Esophagus squamous epithelium (tissue), 5 donors: ENCODE measurements around the gene RC3H2. TPM values are rescaled to one million over a fixed set of nuclear protein-coding genes. Genes with fewer than 3 reads are reported as not detected.
"Not testable (repeated sequence)": the region's sequence is repeated elsewhere in the genome, so short reads cannot be mapped to it uniquely, and the experiment has no call there.

ENCODE experiments used
- DNase-seq: peaks from one replicate; lab custom pipeline; 2025; lab: John Stamatoyannopoulos, UW
- H3K27ac ChIP-seq, 4 donors: fragments of 200-600 bp; sonication (generic); one replicate each; pipeline ENCODE4 v1.5.1; 2016 to 2019; ENCODE audit warnings: mild to moderate bottlenecking in 1 of 4
- H3K27me3 ChIP-seq, 4 donors: fragments of 200-600 bp; sonication (generic); 1 replicate in 3 of 4; 2 replicates in 1 of 4; pipeline versions ENCODE4 v1.5.1 to v1.6.0; 2017 to 2021; ENCODE audit warnings: antibody characterized with exemption in 1 of 4
- H3K36me3 ChIP-seq, 3 donors: fragments of 200-600 bp; sonication (generic); one replicate each; pipeline ENCODE4 v1.5.1; 2016 to 2019
- H3K4me1 ChIP-seq, 3 donors: fragments of 200-600 bp; sonication (generic); one replicate each; pipeline ENCODE4 v1.5.1; 2017 to 2019
- H3K4me3 ChIP-seq, 4 donors: fragments of 200-600 bp; sonication (generic); 1 replicate in 3 of 4; 2 replicates in 1 of 4; pipeline ENCODE4 v1.5.1; 2016 to 2019; ENCODE audit warnings: mild to moderate bottlenecking in 2 of 4, moderate library complexity in 1 of 4
- H3K9me3 ChIP-seq, 3 donors: fragments of 200-600 bp; sonication (generic); one replicate each; pipeline ENCODE4 v1.5.1; 2016 to 2019
- POLR2A ChIP-seq, 4 donors: fragments of 450-650 bp; IDR thresholded peaks; one replicate each; pipeline ENCODE4 v1.6.1; 2017; ENCODE audit warnings: antibody characterized with exemption in 4 of 4, mild to moderate bottlenecking in 4 of 4, moderate library complexity in 3 of 4
- WGBS, 2 donors: methylation state at CpG; one replicate each; pipeline ENCODE4 v1.1.5; 2018; 5-methylcytosine and 5-hydroxymethylcytosine counted together
- intact Hi-C: fragments of 100-400 bp; cut with DNase I; formaldehyde crosslinking; loops from one replicate; pipeline ENCODE4 v1.15.0; 2022
- total RNA-seq, 4 donors: library from RNA; depleted of rRNA; stranded (reverse); fragments of >200 nt; gene quantifications; one replicate each; pipeline ENCODE4 v1.1.0, GENCODE V29; 2016
- TF ChIP-seq, protein P1 (sequence below), 6 experiments: fragments of 450-650 bp in 4 of 6; fragments of 200-600 bp in 2 of 6; sonication (generic) in 2 of 6; IDR thresholded peaks; one replicate each; pipeline ENCODE4 v1.5.1; 2016 to 2019; ENCODE audit warnings: antibody characterized with exemption in 6 of 6, mild to moderate bottlenecking in 4 of 6, moderate library complexity in 4 of 6
- donor health status: DM: yes; HTN: yes; CAD: no.

The RC3H2 gene
- total RNA-seq, 4 donors from 2014 or later: 24.6 to 46.3 (median 30.2) TPM

DNA sequence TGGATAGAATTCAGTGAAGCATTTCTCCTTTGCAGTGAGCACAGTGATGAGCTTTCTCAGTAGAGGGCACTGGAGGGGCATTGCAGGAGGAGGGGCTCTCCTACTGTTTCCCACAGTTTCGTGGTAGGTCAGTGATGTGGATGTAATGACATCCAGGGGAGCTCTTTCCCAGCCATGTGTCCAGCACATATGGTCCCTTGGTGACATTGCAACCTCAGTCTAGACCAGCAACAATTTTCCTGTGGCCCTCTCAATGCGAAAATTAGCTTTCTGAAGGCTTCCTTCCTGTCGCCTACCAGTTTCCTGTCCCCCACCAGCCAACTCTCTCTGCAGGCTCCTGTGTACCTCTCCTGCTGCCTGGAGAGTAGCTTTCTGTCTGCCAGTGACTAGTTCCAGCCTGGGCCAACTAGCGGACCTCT is 69.8 kb downstream of the RC3H2 start:
- no peak overlapping the region for H3K27ac ChIP-seq
- peaks cover 0 to 10% (median 0%) of the 10 kb centered on the region in 3 donors for H3K4me1 ChIP-seq
- no peaks in the 10 kb centered on the region for H3K27me3 ChIP-seq
- no peaks in the 10 kb centered on the region for H3K9me3 ChIP-seq
- DNase-seq: no peak
- H3K4me3 ChIP-seq: no peak overlapping the region
- WGBS, 2 donors: 50 to 57% methylated on average over 2 to 4 of the region's 4 CpGs
- no peaks in the 10 kb centered on the region for H3K36me3 ChIP-seq
- TF ChIP-seq, protein P1, sequence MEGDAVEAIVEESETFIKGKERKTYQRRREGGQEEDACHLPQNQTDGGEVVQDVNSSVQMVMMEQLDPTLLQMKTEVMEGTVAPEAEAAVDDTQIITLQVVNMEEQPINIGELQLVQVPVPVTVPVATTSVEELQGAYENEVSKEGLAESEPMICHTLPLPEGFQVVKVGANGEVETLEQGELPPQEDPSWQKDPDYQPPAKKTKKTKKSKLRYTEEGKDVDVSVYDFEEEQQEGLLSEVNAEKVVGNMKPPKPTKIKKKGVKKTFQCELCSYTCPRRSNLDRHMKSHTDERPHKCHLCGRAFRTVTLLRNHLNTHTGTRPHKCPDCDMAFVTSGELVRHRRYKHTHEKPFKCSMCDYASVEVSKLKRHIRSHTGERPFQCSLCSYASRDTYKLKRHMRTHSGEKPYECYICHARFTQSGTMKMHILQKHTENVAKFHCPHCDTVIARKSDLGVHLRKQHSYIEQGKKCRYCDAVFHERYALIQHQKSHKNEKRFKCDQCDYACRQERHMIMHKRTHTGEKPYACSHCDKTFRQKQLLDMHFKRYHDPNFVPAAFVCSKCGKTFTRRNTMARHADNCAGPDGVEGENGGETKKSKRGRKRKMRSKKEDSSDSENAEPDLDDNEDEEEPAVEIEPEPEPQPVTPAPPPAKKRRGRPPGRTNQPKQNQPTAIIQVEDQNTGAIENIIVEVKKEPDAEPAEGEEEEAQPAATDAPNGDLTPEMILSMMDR (IDR thresholded peaks at IDR 0.05): no peak
- no peak for TF ChIP-seq POLR2A (IDR thresholded peaks at IDR 0.05)
- intact Hi-C loops: no loop called here

DNA sequence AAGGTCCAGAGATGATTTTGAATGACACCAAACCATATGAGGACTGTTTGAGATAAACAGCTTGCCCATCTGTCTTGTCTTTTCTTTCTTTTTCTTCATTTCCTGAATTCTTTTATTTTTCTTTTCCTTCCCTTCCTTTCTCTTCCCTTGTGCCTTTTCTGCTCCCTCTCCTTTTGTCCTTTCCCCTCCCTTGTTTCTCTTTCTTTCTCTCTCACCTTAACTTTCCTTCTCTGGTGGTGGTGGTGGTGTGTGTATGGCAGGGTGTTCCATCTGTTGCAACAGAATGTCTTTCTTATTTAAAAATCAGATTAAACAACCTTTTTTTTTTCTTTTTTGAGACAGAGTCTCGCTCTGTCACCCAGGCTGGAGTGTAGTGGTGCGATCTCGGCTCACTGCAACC is 73.0 kb downstream of the RC3H2 start:
- peaks cover 2 to 23% (median 3%) of the 10 kb centered on the region in 3 donors for H3K4me1 ChIP-seq
- intact Hi-C loops: no loop called here
- WGBS, 2 donors: 87 to 93% methylated on average over 3 of the region's 3 CpGs

DNA sequence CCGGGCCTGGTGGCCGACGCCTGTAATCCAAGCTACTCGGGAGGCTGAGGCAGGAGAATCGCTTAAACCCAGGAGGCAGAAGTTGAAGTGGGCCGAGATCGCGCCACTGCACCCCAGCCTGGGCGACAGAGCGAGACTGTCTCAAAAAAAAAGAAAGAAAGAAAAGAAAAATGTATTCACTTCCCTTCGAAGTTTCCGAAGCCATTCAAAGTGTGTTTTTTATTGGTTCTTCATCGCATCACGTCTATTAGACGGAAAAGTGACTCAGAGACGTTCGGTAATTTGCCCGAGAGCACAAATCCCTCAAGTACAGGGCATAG is 76.2 kb downstream of the RC3H2 start:
- peak overlapping the region; percentile 79 to 100 (median 90) for H3K4me3 ChIP-seq
- H3K27me3 ChIP-seq, DNase-seq, intact Hi-C loops, H3K9me3 ChIP-seq: not testable (repeated sequence)
- peak overlapping the region; percentile 98 to 99 (median 99) for H3K27ac ChIP-seq
- peaks cover 0 to 24% (median 0%) of the 10 kb centered on the region in 3 donors for H3K36me3 ChIP-seq
- 66 to 69% methylated on average over 18 of the region's 18 CpGs for WGBS, 2 donors
- peaks cover 9 to 42% (median 13%) of the 10 kb centered on the region in 3 donors for H3K4me1 ChIP-seq

More for the DNA sequence above, 73.0 kb downstream of the RC3H2 start:
- Histone ChIP-seq H3K36me3 (no peaks in the 10 kb centered on the region), H3K9me3 (no peaks in the 10 kb centered on the region), H3K27me3 (no peaks in the 10 kb centered on the region), H3K4me3 (no peak overlapping the region), H3K27ac (no peak overlapping the region)
- no peak for TF ChIP-seq POLR2A (IDR thresholded peaks at IDR 0.05)
- TF ChIP-seq, protein P1 (IDR thresholded peaks at IDR 0.05): no peak
- DNase-seq: no peak

DNA sequence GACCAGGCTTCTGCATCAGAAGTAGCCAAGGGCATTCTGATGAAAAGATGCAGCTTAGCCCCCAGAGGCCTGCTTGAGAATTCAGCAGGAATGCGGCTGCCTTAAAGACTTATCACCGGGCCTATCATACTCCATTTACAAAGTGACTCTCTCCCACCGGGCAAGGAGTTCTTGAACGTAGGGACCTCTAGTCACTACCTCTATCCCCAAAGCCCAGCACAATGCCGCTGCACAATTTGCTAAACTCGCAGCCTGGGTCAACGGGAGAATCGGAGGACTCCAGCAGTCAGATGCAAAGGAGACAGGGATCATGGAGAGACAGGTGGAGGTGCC is 77.4 kb downstream of the RC3H2 start:
- DNase-seq: no peak
- peak overlapping the region; percentile 98 to 99 (median 99) for H3K27ac ChIP-seq
- H3K27me3 ChIP-seq: no peaks in the 10 kb centered on the region
- H3K9me3 ChIP-seq: no peaks in the 10 kb centered on the region
- H3K4me3 ChIP-seq: peak overlapping the region; percentile 79 to 100 (median 90)
- intact Hi-C loops: no loop called here
- TF ChIP-seq POLR2A (IDR thresholded peaks at IDR 0.05): no peak
- TF ChIP-seq, protein P1 (IDR thresholded peaks at IDR 0.05): no peak
- 1 to 2% methylated on average over 8 of the region's 8 CpGs for WGBS, 2 donors
- H3K36me3 ChIP-seq: peaks cover 0 to 36% (median 0%) of the 10 kb centered on the region in 3 donors
- H3K4me1 ChIP-seq: peaks cover 9 to 42% (median 13%) of the 10 kb centered on the region in 3 donors

DNA sequence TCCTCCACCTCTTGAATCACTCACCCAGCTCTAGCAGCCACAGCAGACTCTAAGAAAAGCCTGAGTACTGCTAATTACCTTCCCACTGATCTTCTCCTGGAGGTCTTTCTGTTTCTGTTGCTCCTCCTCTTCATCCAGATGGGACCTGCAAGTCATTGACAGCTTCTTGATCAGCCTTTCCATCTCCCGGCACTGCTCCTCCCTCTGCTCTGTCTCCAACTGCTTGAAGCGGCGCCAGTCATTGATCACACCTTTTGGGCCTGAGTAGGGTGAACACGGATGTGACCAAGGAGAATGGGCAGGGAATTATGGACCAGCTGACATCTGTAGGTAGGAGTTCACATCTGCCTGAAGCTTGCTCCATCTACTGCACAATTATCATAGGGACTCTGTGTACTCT is 82.2 kb downstream of the RC3H2 start:
- Histone ChIP-seq H3K27ac (no peak overlapping the region), H3K36me3 (peaks cover 0 to 75% (median 9%) of the 10 kb centered on the region in 3 donors), H3K27me3 (no peaks in the 10 kb centered on the region), H3K4me1 (peaks cover 13 to 69% (median 20%) of the 10 kb centered on the region in 3 donors), H3K4me3 (no peak overlapping the region), H3K9me3 (no peaks in the 10 kb centered on the region)
- TF ChIP-seq POLR2A (IDR thresholded peaks at IDR 0.05): no peak
- TF ChIP-seq, protein P1 (IDR thresholded peaks at IDR 0.05): no peak
- WGBS, 2 donors: 93 to 100% methylated on average over 3 to 4 of the region's 4 CpGs
- no peak for DNase-seq
- intact Hi-C loops: no loop called here

DNA sequence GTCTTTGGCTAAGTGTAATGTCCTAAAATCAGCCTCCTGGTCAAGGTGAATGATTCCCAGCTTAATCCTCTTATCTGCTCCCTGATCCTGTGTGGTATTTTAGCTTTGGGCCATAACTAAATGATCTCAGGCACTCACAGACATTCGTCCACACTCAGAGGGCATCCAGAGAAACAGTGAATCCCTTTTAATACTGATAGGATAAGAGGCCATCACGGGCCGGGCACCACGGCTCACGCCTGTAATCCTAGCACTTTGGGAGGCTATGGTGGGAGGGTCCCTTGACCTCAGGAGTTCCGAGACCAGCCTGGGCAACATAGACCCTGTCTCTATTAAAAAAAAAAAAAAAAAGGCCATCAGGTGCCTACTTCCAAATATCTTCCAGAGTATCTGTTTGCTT is 83.1 kb downstream of the RC3H2 start:
- no peak for DNase-seq
- Histone ChIP-seq H3K4me1 (peaks cover 10 to 60% (median 15%) of the 10 kb centered on the region in 3 donors), H3K4me3 (no peak overlapping the region), H3K27ac (peak overlapping the region in 3 of 4 donors; percentile 32 to 56 (median 54)), H3K36me3 (peaks cover 0 to 84% (median 9%) of the 10 kb centered on the region in 3 donors), H3K9me3 (no peaks in the 10 kb centered on the region), H3K27me3 (no peaks in the 10 kb centered on the region)
- 83 to 90% methylated on average over 6 of the region's 6 CpGs for WGBS, 2 donors
- intact Hi-C loops: no loop called here
- no peak for TF ChIP-seq POLR2A (IDR thresholded peaks at IDR 0.05)
- TF ChIP-seq, protein P1 (IDR thresholded peaks at IDR 0.05): no peak
